ENCODE results near the gene MPP2.

The MPP2 gene

DNA sequence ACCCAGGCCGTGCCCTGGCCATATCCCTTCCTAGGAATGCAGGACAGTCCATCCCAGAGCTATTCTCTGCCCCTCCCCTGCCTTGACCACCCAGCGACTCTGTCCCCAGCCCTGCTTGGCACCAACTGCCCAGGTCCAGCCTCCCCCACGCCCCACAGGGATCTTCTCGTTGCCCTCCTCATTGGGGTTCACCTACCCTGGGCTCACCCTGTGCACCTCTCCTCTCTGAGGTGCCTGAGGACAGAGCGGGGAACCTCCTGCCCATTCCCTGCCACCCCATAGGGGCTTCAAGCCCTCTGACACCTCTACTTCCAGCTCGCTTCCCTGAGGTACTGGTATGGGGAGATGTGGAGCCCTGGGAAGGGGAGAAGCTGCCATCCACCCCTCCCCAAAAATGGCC, 6.2 kb upstream of the MPP2 start:
- Histone ChIP-seq H3K9me3 (ENCODE audit: insufficient read depth, low read depth, low read length) (no peaks in the 10 kb centered on the region), H3K4me2 (ENCODE audit: low read depth, low read length, poor library complexity, severe bottlenecking) (peak overlapping the region; percentile 25), H3K4me1 (ENCODE audit: insufficient read depth, low read length, poor library complexity, severe bottlenecking) (peaks cover 26% of the 10 kb centered on the region), H3F3A (ENCODE audit: low read depth) (no peaks in the 10 kb centered on the region), H3K27me3 (ENCODE audit: insufficient read depth, low read length, poor library complexity, severe bottlenecking) (no peaks in the 10 kb centered on the region), H4K20me1 (ENCODE audit: insufficient read depth, low read length, poor library complexity, severe bottlenecking) (no peaks in the 10 kb centered on the region), H3K9ac (ENCODE audit: low read depth, low read length, poor library complexity, severe bottlenecking) (peak overlapping the region; percentile 30), H3K36me3 (ENCODE audit: insufficient read depth, low read length) (no peaks in the 10 kb centered on the region), H3K4me3 (ENCODE audit: low read length, poor library complexity, severe bottlenecking) (no peak overlapping the region), H2AFZ (ENCODE audit: low read length) (no peak overlapping the region), H3K79me2 (ENCODE audit: insufficient read depth, low read length) (peaks cover 8% of the 10 kb centered on the region; the same call in 1 of the 2 replicates), H3K9me2 (replicated peaks; ENCODE audit: low read depth, low read length) (no peaks in the 10 kb centered on the region)
- TF ChIP-seq EZH2phosphoT487 (IDR thresholded peaks at IDR 0.05; ENCODE audit: borderline replicate concordance) (no peak), CTCF (conservative IDR thresholded peaks at IDR 0.05; ENCODE audit: low read length) (no peak)

DNA sequence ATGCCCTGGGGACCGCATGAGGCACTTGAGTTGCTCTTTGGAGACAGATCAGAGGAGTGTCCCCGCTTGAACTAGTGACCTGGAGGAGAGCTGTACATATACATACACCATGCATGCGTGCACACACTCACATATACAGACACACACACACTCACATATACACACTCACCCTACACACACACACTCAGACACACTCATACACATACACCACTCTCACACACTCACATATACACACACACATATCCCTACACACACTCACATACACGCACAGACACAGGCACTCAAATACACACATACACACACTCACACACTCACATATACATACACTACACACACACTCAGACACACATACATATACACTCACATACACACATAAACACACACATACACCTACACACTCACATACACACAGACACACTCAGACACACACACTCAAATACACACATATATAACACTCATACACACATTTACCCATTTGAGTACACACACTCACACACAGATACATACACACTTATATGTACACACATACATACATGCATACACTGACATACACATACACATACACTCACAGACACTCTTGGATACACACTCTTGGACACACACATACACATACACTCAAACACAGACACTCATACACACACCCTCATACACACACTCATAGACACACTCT, 5.4 kb upstream of the MPP2 start:
- Histone ChIP-seq H4K20me1 (ENCODE audit: insufficient read depth, low read length, poor library complexity, severe bottlenecking) (no peaks in the 10 kb centered on the region), H3K36me3 (ENCODE audit: insufficient read depth, low read length) (no peaks in the 10 kb centered on the region), H3F3A (ENCODE audit: low read depth) (no peaks in the 10 kb centered on the region), H3K27me3 (ENCODE audit: insufficient read depth, low read length, poor library complexity, severe bottlenecking) (no peaks in the 10 kb centered on the region), H3K79me2 (ENCODE audit: insufficient read depth, low read length) (peaks cover 8% of the 10 kb centered on the region; the same call in 1 of the 2 replicates), H3K4me2 (ENCODE audit: low read depth, low read length, poor library complexity, severe bottlenecking) (peak overlapping the region; percentile 25), H3K4me1 (ENCODE audit: insufficient read depth, low read length, poor library complexity, severe bottlenecking) (peaks cover 31% of the 10 kb centered on the region), H3K9me3 (ENCODE audit: insufficient read depth, low read depth, low read length) (no peaks in the 10 kb centered on the region), H3K4me3 (ENCODE audit: low read length, poor library complexity, severe bottlenecking) (no peak overlapping the region), H3K9ac (ENCODE audit: low read depth, low read length, poor library complexity, severe bottlenecking) (no peak overlapping the region), H3K9me2 (replicated peaks; ENCODE audit: low read depth, low read length) (no peaks in the 10 kb centered on the region), H2AFZ (ENCODE audit: low read length) (no peak overlapping the region)
- TF ChIP-seq CTCF (conservative IDR thresholded peaks at IDR 0.05; ENCODE audit: low read length) (no peak), EZH2phosphoT487 (IDR thresholded peaks at IDR 0.05; ENCODE audit: borderline replicate concordance) (no peak)

- Histone ChIP-seq H3K4me2 (ENCODE audit: low read depth, low read length, poor library complexity, severe bottlenecking) (no peak overlapping the region), H3F3A (ENCODE audit: low read depth) (no peaks in the 10 kb centered on the region), H3K9ac (ENCODE audit: low read depth, low read length, poor library complexity, severe bottlenecking) (no peak overlapping the region), H3K79me2 (ENCODE audit: insufficient read depth, low read length) (peaks cover 7% of the 10 kb centered on the region; the same call in 1 of the 2 replicates), H3K9me3 (ENCODE audit: insufficient read depth, low read depth, low read length) (no peaks in the 10 kb centered on the region), H4K20me1 (ENCODE audit: insufficient read depth, low read length, poor library complexity, severe bottlenecking) (no peaks in the 10 kb centered on the region), H3K27me3 (ENCODE audit: insufficient read depth, low read length, poor library complexity, severe bottlenecking) (no peaks in the 10 kb centered on the region), H3K9me2 (replicated peaks; ENCODE audit: low read depth, low read length) (no peaks in the 10 kb centered on the region), H3K36me3 (ENCODE audit: insufficient read depth, low read length) (no peaks in the 10 kb centered on the region), H3K4me3 (ENCODE audit: low read length, poor library complexity, severe bottlenecking) (no peak overlapping the region), H2AFZ (ENCODE audit: low read length) (no peak overlapping the region), H3K4me1 (ENCODE audit: insufficient read depth, low read length, poor library complexity, severe bottlenecking) (peaks cover 33% of the 10 kb centered on the region)
- TF ChIP-seq CTCF (conservative IDR thresholded peaks at IDR 0.05; ENCODE audit: low read length) = no peak
- TF ChIP-seq EZH2phosphoT487 (IDR thresholded peaks at IDR 0.05; ENCODE audit: borderline replicate concordance) = no peak
These were observed 4.6 kb upstream of the MPP2 start for GRCh38 chr17:43911904-43912303.

Measured in Loucy (cell line).